Activated naive CD4-positive, alpha-beta T cell (primary cell): Measurements from ENCODE around the gene CCDC68.

Experiments used
- DNase-seq, 4 experiments: peaks; one replicate each; lab custom pipeline; 2025; lab: John Stamatoyannopoulos, UW

Gene CCDC68

GRCh38 chr18:54918060-54918459 lies 41.2 kb downstream of the CCDC68 start:
- DNase-seq, result no peak

GRCh38 chr18:54916507-54916906 lies 42.8 kb downstream of the CCDC68 start:
- DNase-seq, result no peak

- DNase-seq, result no peak
Observed at GRCh38 chr18:54914816-54915215, 44.4 kb downstream of the CCDC68 start.

- DNase-seq, result no peak
Observed at GRCh38 chr18:54911551-54911950, 47.7 kb downstream of the CCDC68 start.

- DNase-seq, result no peak
Observed at GRCh38 chr18:54910161-54910919, 48.9 kb downstream of the CCDC68 start.

- DNase-seq, result no peak
Observed at GRCh38 chr18:54909538-54909937, 49.7 kb downstream of the CCDC68 start.

GRCh38 chr18:54906331-54907185 lies 52.7 kb downstream of the CCDC68 start:
- no peak for DNase-seq

GRCh38 chr18:54905629-54906028 lies 53.6 kb downstream of the CCDC68 start:
- no peak for DNase-seq

- no peak for DNase-seq
Observed at GRCh38 chr18:54904581-54904980, 54.7 kb downstream of the CCDC68 start.

GRCh38 chr18:54900290-54900689 lies 59.0 kb downstream of the CCDC68 start:
- no peak for DNase-seq

GRCh38 chr18:54899500-54899899 lies 59.8 kb downstream of the CCDC68 start:
- DNase-seq, result no peak

- no peak for DNase-seq
Observed at GRCh38 chr18:54888933-54889332, 70.3 kb downstream of the CCDC68 start.

GRCh38 chr18:54888378-54888777 lies 70.9 kb downstream of the CCDC68 start:
- no peak for DNase-seq

- DNase-seq, result no peak
Observed at GRCh38 chr18:54883816-54884604, 75.3 kb downstream of the CCDC68 start.

GRCh38 chr18:54882318-54882717 lies 76.9 kb downstream of the CCDC68 start:
- DNase-seq, result no peak

- DNase-seq, result no peak
Observed at GRCh38 chr18:54881229-54881768, 78.0 kb downstream of the CCDC68 start.

- no peak for DNase-seq
Observed at GRCh38 chr18:54880395-54881105, 78.7 kb downstream of the CCDC68 start.

- no peak for DNase-seq
Observed at GRCh38 chr18:54879691-54880090, 79.6 kb downstream of the CCDC68 start.

GRCh38 chr18:54878659-54879358 lies 80.5 kb downstream of the CCDC68 start:
- no peak for DNase-seq

GRCh38 chr18:54878159-54878622 lies 81.1 kb downstream of the CCDC68 start:
- DNase-seq, result no peak

- DNase-seq, result no peak
Observed at GRCh38 chr18:54877076-54877475, 82.2 kb downstream of the CCDC68 start.
